Measurements from ENCODE around the gene KIAA1671.
"Not testable (repeated sequence)": the region's sequence is repeated elsewhere in the genome, so short reads cannot be mapped to it uniquely, and the experiment has no call there.

DNA sequence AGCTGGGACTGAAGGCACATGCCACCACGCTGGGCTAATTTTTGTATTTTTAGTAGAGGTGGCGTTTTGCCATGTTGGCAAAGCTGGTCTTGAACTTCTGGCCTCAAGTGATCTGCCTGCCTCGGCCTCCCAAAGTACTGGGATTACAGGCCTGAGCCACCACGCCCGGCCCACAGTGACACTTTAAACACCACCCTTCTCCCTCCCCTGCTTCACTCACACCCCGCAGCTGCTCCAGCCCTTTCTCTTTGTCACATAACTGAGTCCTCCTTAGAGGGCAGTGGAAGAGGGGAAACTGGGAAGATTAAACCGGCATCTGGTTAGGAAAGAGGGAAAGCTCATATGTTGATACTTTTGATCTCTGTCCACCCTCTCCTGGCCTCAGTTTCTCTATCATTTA is 252.0 kb downstream of the KIAA1671 start:
- TF ChIP-seq, protein P1, sequence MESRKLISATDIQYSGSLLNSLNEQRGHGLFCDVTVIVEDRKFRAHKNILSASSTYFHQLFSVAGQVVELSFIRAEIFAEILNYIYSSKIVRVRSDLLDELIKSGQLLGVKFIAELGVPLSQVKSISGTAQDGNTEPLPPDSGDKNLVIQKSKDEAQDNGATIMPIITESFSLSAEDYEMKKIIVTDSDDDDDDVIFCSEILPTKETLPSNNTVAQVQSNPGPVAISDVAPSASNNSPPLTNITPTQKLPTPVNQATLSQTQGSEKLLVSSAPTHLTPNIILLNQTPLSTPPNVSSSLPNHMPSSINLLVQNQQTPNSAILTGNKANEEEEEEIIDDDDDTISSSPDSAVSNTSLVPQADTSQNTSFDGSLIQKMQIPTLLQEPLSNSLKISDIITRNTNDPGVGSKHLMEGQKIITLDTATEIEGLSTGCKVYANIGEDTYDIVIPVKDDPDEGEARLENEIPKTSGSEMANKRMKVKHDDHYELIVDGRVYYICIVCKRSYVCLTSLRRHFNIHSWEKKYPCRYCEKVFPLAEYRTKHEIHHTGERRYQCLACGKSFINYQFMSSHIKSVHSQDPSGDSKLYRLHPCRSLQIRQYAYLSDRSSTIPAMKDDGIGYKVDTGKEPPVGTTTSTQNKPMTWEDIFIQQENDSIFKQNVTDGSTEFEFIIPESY (IDR thresholded peaks at IDR 0.05), result not testable (repeated sequence)
- TF ChIP-seq, protein P2, sequence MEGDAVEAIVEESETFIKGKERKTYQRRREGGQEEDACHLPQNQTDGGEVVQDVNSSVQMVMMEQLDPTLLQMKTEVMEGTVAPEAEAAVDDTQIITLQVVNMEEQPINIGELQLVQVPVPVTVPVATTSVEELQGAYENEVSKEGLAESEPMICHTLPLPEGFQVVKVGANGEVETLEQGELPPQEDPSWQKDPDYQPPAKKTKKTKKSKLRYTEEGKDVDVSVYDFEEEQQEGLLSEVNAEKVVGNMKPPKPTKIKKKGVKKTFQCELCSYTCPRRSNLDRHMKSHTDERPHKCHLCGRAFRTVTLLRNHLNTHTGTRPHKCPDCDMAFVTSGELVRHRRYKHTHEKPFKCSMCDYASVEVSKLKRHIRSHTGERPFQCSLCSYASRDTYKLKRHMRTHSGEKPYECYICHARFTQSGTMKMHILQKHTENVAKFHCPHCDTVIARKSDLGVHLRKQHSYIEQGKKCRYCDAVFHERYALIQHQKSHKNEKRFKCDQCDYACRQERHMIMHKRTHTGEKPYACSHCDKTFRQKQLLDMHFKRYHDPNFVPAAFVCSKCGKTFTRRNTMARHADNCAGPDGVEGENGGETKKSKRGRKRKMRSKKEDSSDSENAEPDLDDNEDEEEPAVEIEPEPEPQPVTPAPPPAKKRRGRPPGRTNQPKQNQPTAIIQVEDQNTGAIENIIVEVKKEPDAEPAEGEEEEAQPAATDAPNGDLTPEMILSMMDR (IDR thresholded peaks at IDR 0.05; ENCODE audit: low read depth, low read length, missing input control), result not testable (repeated sequence)
- TF ChIP-seq RXRA (IDR thresholded peaks at IDR 0.05); HNF4A (conservative IDR thresholded peaks at IDR 0.05); TAF1 (conservative IDR thresholded peaks at IDR 0.05); JUND (IDR thresholded peaks at IDR 0.05); GABPA (IDR thresholded peaks at IDR 0.05 in 1 of 2, conservative IDR thresholded peaks at IDR 0.05 in 1 of 2); SP1 (IDR thresholded peaks at IDR 0.05); FOXA1 (IDR thresholded peaks at IDR 0.05); YY1 (IDR thresholded peaks at IDR 0.05); EGR1 (IDR thresholded peaks at IDR 0.05; ENCODE audit: low read depth in 2 of 2): not testable (repeated sequence)
- TF ChIP-seq, protein P3, sequence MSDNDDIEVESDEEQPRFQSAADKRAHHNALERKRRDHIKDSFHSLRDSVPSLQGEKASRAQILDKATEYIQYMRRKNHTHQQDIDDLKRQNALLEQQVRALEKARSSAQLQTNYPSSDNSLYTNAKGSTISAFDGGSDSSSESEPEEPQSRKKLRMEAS (IDR thresholded peaks at IDR 0.05), result not testable (repeated sequence)
- TF ChIP-seq, protein P4, sequence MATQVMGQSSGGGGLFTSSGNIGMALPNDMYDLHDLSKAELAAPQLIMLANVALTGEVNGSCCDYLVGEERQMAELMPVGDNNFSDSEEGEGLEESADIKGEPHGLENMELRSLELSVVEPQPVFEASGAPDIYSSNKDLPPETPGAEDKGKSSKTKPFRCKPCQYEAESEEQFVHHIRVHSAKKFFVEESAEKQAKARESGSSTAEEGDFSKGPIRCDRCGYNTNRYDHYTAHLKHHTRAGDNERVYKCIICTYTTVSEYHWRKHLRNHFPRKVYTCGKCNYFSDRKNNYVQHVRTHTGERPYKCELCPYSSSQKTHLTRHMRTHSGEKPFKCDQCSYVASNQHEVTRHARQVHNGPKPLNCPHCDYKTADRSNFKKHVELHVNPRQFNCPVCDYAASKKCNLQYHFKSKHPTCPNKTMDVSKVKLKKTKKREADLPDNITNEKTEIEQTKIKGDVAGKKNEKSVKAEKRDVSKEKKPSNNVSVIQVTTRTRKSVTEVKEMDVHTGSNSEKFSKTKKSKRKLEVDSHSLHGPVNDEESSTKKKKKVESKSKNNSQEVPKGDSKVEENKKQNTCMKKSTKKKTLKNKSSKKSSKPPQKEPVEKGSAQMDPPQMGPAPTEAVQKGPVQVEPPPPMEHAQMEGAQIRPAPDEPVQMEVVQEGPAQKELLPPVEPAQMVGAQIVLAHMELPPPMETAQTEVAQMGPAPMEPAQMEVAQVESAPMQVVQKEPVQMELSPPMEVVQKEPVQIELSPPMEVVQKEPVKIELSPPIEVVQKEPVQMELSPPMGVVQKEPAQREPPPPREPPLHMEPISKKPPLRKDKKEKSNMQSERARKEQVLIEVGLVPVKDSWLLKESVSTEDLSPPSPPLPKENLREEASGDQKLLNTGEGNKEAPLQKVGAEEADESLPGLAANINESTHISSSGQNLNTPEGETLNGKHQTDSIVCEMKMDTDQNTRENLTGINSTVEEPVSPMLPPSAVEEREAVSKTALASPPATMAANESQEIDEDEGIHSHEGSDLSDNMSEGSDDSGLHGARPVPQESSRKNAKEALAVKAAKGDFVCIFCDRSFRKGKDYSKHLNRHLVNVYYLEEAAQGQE (IDR thresholded peaks at IDR 0.05), result not testable (repeated sequence)
- TF ChIP-seq, protein P5, sequence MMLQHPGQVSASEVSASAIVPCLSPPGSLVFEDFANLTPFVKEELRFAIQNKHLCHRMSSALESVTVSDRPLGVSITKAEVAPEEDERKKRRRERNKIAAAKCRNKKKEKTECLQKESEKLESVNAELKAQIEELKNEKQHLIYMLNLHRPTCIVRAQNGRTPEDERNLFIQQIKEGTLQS (IDR thresholded peaks at IDR 0.05), result not testable (repeated sequence)

All from liver (tissue), 3 donors.